A673 (cell line): ENCODE measurements around the gene ALKBH3. TPM values are rescaled to one million over a fixed set of nuclear protein-coding genes. Genes with fewer than 3 reads are reported as not detected.
A peak's percentile ranks its signal among the peaks of the same experiment; 100 is the strongest.

Experiments used
- BruUV-seq: library from RNA; stranded (reverse); fragments of 400-500 nt; replicated peaks from 2 replicates; lab custom pipeline; 2021; lab: Mats Ljungman, UMichigan
- CTCF ChIA-PET: fragments of 300-600 bp; sonication (Branson Sonifier 250); formaldehyde crosslinking; loops from one replicate; lab custom pipeline; 2022; ENCODE audit warnings: antibody characterized with exemption; lab: Charles Lee
- POLR2A ChIA-PET: fragments of 300-600 bp; sonication (Branson Sonifier 250); formaldehyde crosslinking; loops from one replicate; lab custom pipeline; 2022; ENCODE audit warnings: antibody characterized with exemption; ENCODE audit not compliant: low non-redundant PET; lab: Charles Lee
- DNase-seq: peaks from one replicate; pipeline ENCODE4 v3.0.0-alpha.2; 2015; ENCODE audit warnings: low spot score
- H3K27ac ChIP-seq: fragments of 200-600 bp; sonication (generic); 2 replicates; pipeline ENCODE4 v1.5.1; 2016; ENCODE audit warnings: mixed run types, low read depth, mild to moderate bottlenecking, mixed read lengths, antibody characterized with exemption, low read length; ENCODE audit not compliant: poor library complexity, severe bottlenecking
- H3K27me3 ChIP-seq: fragments of 200-600 bp; sonication (generic); replicated peaks from 2 replicates; pipeline ENCODE4 v1.6.1; 2017; ENCODE audit warnings: mixed run types, low read depth, mild to moderate bottlenecking, mixed read lengths, antibody characterized with exemption, low read length; ENCODE audit not compliant: insufficient read depth, poor library complexity
- H3K36me3 ChIP-seq: fragments of 200-600 bp; sonication (generic); 2 replicates; pipeline ENCODE4 v1.6.1; 2016; ENCODE audit warnings: mixed run types, mild to moderate bottlenecking, mixed read lengths, antibody characterized with exemption, low read length; ENCODE audit not compliant: insufficient read depth, poor library complexity, severe bottlenecking
- H3K4me1 ChIP-seq: fragments of 200-600 bp; sonication (generic); 2 replicates; pipeline ENCODE4 v1.6.1; 2017; ENCODE audit warnings: mixed run types, mild to moderate bottlenecking, mixed read lengths, antibody characterized with exemption, low read length; ENCODE audit not compliant: insufficient read depth, poor library complexity, severe bottlenecking
- H3K4me3 ChIP-seq: fragments of 200-600 bp; sonication (generic); 2 replicates; pipeline ENCODE4 v1.5.1; 2016; ENCODE audit warnings: low read depth, mixed run types, mild to moderate bottlenecking, mixed read lengths, low read length; ENCODE audit not compliant: poor library complexity, severe bottlenecking
- H3K9me3 ChIP-seq: fragments of 200-600 bp; sonication (generic); 2 replicates; pipeline ENCODE4 v1.6.1; 2016; ENCODE audit warnings: mixed run types, low read depth, mild to moderate bottlenecking, mixed read lengths, antibody characterized with exemption, low read length; ENCODE audit not compliant: poor library complexity, severe bottlenecking
- CTCF ChIP-seq: fragments of 300-800, 200-600 bp; sonication (generic); conservative IDR thresholded peaks from 2 replicates; pipeline ENCODE4 v1.5.1; 2017; ENCODE audit warnings: low read depth, mild to moderate bottlenecking, antibody characterized with exemption, low read length, moderate library complexity, mixed read lengths
- EZH2 ChIP-seq: fragments of 200-600 bp; sonication (generic); IDR thresholded peaks from 2 replicates; pipeline ENCODE4 v1.6.1; 2017; ENCODE audit warnings: borderline replicate concordance, low read depth, mild to moderate bottlenecking, mixed read lengths, antibody characterized with exemption, low read length; ENCODE audit not compliant: poor library complexity, severe bottlenecking
- intact Hi-C: fragments of 100-400 bp; cut with micrococcal nuclease; formaldehyde crosslinking; loops from one replicate; pipeline ENCODE4 v1.10.0; 2022; ENCODE audit not compliant: unreplicated experiment
- total RNA-seq: library from RNA; stranded (reverse); gene quantifications from 2 replicates; pipeline ENCODE4 v1.2.3, GENCODE V29; 2021

The ALKBH3 gene
- total RNA-seq, 1 experiment from 2014 or later = 96.6 TPM

- TF ChIP-seq CTCF (peak; percentile 100), EZH2 (no peak)
- POLR2A ChIA-PET = no interaction called here
These were observed 28.5 kb upstream of the ALKBH3 start for GRCh38 chr11:43852057-43852636.

GRCh38 chr11:43853781-43854180 lies 26.9 kb upstream of the ALKBH3 start:
- BruUV-seq = no TSS peak
- no peak overlapping the region for H3K4me3 ChIP-seq
- no peaks in the 10 kb centered on the region for H3K4me1 ChIP-seq
- no peak for DNase-seq
- no peaks in the 10 kb centered on the region for H3K27me3 ChIP-seq
- ChIA-PET CTCF (no interaction called here), POLR2A (no interaction called here)
- intact Hi-C loops = loop anchor here (5.0 kb wide), 2 partner anchors 296 to 351 kb away; no protein-coding TSS in a partner anchor
- peaks cover 30% of the 10 kb centered on the region for H3K36me3 ChIP-seq
- no peaks in the 10 kb centered on the region for H3K9me3 ChIP-seq
- no peak for TF ChIP-seq CTCF
- no peak for TF ChIP-seq EZH2
- no peak overlapping the region for H3K27ac ChIP-seq

More at GRCh38 chr11:43852057-43852636, 28.5 kb upstream of the ALKBH3 start:
- Histone ChIP-seq H3K4me1 (no peaks in the 10 kb centered on the region), H3K4me3 (no peak overlapping the region), H3K27me3 (no peaks in the 10 kb centered on the region), H3K27ac (no peak overlapping the region), H3K36me3 (peaks cover 32% of the 10 kb centered on the region), H3K9me3 (no peaks in the 10 kb centered on the region)
- intact Hi-C loops = loop anchor here (1.0 to 5.0 kb wide), 3 partner anchors 279 to 350 kb away; no protein-coding TSS in a partner anchor
- CTCF ChIA-PET = interaction anchor here (0.6 to 1.5 kb wide), 18 partner anchors 8 to 433 kb away, joined by 3 to 19 read pairs (median 4); partner anchors contain the start of gene HSD17B12
- no TSS peak for BruUV-seq
- peak; percentile 92 for DNase-seq

GRCh38 chr11:43856993-43857392 lies 23.6 kb upstream of the ALKBH3 start:
- H3K9me3 ChIP-seq = peaks cover 6% of the 10 kb centered on the region
- POLR2A ChIA-PET = interaction anchor here (0.5 kb wide), 1 partner anchor 33 kb away, joined by 3 read pairs; no protein-coding TSS in a partner anchor
- H3K4me1 ChIP-seq = no peaks in the 10 kb centered on the region
- peaks cover 30% of the 10 kb centered on the region for H3K36me3 ChIP-seq
- H3K27me3 ChIP-seq = no peaks in the 10 kb centered on the region
- intact Hi-C loops = no loop called here
- no peak for TF ChIP-seq EZH2
- no peak for TF ChIP-seq CTCF
- BruUV-seq = no TSS peak
- no peak overlapping the region for H3K4me3 ChIP-seq
- DNase-seq = no peak
- H3K27ac ChIP-seq = no peak overlapping the region
- CTCF ChIA-PET = interaction anchor here (1.6 kb wide), 1 partner anchor 33 kb away, joined by 5 read pairs; no protein-coding TSS in a partner anchor
